K562 (cell line): ENCODE results near the gene FHDC1. TPM values are rescaled to one million over a fixed set of nuclear protein-coding genes. Genes with fewer than 3 reads are reported as not detected.
A peak's percentile ranks its signal among the peaks of the same experiment; 100 is the strongest.

Experiments
- ARID1B ChIP-seq: fragments of 450-650 bp; IDR thresholded peaks from 2 replicates; pipeline ENCODE4 v1.6.1; 2016; ENCODE audit warnings: antibody characterized with exemption, mild to moderate bottlenecking, inconsistent platforms
- ASH1L ChIP-seq: fragments of 450-650 bp; IDR thresholded peaks from 2 replicates; pipeline ENCODE4 v1.6.1; 2018; ENCODE audit warnings: borderline replicate concordance, mild to moderate bottlenecking, low read depth; ENCODE audit not compliant: partially characterized antibody
- BMI1 ChIP-seq: fragments of 150-350 bp; IDR thresholded peaks from 2 replicates; pipeline ENCODE4 v1.6.1; 2014; ENCODE audit warnings: low read length
- CBFA2T3 ChIP-seq: fragments of 450-650 bp; IDR thresholded peaks from 2 replicates; pipeline ENCODE4 v1.6.1; 2017
- ELF4 ChIP-seq: fragments of 450-650 bp; formaldehyde crosslinking; IDR thresholded peaks from 2 replicates; pipeline ENCODE4 v1.4.0; 2022; ENCODE audit warnings: missing genetic modification characterization
- HDAC8 ChIP-seq: fragments of 450-650 bp; IDR thresholded peaks from 2 replicates; pipeline ENCODE4 v1.6.1; 2016; ENCODE audit warnings: mild to moderate bottlenecking, missing genetic modification characterization, moderate library complexity, missing compliant biosample characterization
- JUND ChIP-seq, 2 experiments: IDR thresholded peaks; 2 replicates in 1 of 2; 3 replicates in 1 of 2; pipeline ENCODE4 v1.6.1; 2011; ENCODE audit warnings: borderline replicate concordance in 2 of 2, low read depth in 2 of 2, low read length in 2 of 2, improper control_type of control experiment in 1 of 2, missing biosample characterization in 1 of 2, missing genetic modification characterization in 1 of 2, missing genetic modification reagents in 1 of 2
- MEIS2 ChIP-seq: fragments of 450-650 bp; IDR thresholded peaks from 2 replicates; pipeline ENCODE4 v1.6.1; 2014; ENCODE audit warnings: mild to moderate bottlenecking; ENCODE audit not compliant: partially characterized antibody
- MYC ChIP-seq, 2 experiments: fragments of 250-450 bp in 1 of 2; sonication (Bioruptor Pico) in 1 of 2; IDR thresholded peaks; 2 replicates each; pipeline versions ENCODE4 v1.5.1 to v1.6.1; 2012 to 2021; ENCODE audit warnings: low read depth in 2 of 2, borderline replicate concordance in 1 of 2, improper control_type of control experiment in 1 of 2, low read length in 1 of 2, mild to moderate bottlenecking in 1 of 2, moderate library complexity in 1 of 2
- NR2C1 ChIP-seq, 2 experiments: fragments of 450-650 bp; IDR thresholded peaks; 2 replicates each; pipeline ENCODE4 v1.6.1; 2017; ENCODE audit warnings: mild to moderate bottlenecking in 2 of 2, antibody characterized with exemption in 1 of 2, inconsistent platforms in 1 of 2, missing compliant biosample characterization in 1 of 2, missing genetic modification characterization in 1 of 2
- POLR3G ChIP-seq: IDR thresholded peaks from 2 replicates; pipeline ENCODE4 v1.6.1; 2011; ENCODE audit not compliant: insufficient read length, insufficient replicate concordance; ENCODE audit errors: extremely low read depth
- RAD21 ChIP-seq, 2 experiments: fragments of 250-450 bp in 1 of 2; fragments of 450-650 bp in 1 of 2; sonication (Bioruptor Pico) in 1 of 2; formaldehyde crosslinking in 1 of 2; IDR thresholded peaks in 1 of 2; conservative IDR thresholded peaks in 1 of 2; 2 replicates each; pipeline versions ENCODE4 v1.4.0 to v1.8.0; 2020 to 2022; ENCODE audit warnings: mild to moderate bottlenecking in 2 of 2, moderate library complexity in 1 of 2
- SOX6 ChIP-seq: fragments of 450-650 bp; IDR thresholded peaks from 2 replicates; pipeline ENCODE4 v1.6.1; 2014; ENCODE audit warnings: mild to moderate bottlenecking
- TGIF2 ChIP-seq: sonication (generic); formaldehyde crosslinking; IDR thresholded peaks from 2 replicates; pipeline ENCODE4 v1.8.1; 2022; ENCODE audit warnings: mild to moderate bottlenecking, missing genetic modification reagents, moderate library complexity
- ZFP30 ChIP-seq: fragments of 250-450 bp; sonication (Bioruptor Pico); IDR thresholded peaks from 2 replicates; pipeline ENCODE4 v1.8.0; 2022; ENCODE audit warnings: moderate library complexity, mild to moderate bottlenecking, inconsistent platforms, borderline replicate concordance
- ZNF347 ChIP-seq: fragments of 450-650 bp; formaldehyde crosslinking; IDR thresholded peaks from 2 replicates; pipeline ENCODE4 v1.4.0; 2020; ENCODE audit warnings: low read depth, mild to moderate bottlenecking, moderate library complexity
- polyA plus RNA-seq, 8 experiments: library from polyadenylated mRNA; depleted of rRNA in 4 of 8; stranded (reverse) in 5 of 8; unstranded in 3 of 8; fragments of >200 nt; fragmentation: Nextera tagmentation in 2 of 8; fragmentation: Illumina TruSeq in 1 of 8; extraction: Ambion mirVana in 2 of 8; extraction: Trizol in 1 of 8; gene quantifications; 2 replicates each; pipeline versions ENCODE4 v1.2.1 to v1.2.3, GENCODE V29; 2011 to 2014; ENCODE audit warnings: inconsistent platforms in 1 of 8, missing spikeins in 1 of 8
- total RNA-seq, 7 experiments: library from RNA; depleted of rRNA in 6 of 7; stranded (reverse); fragments of >200 nt in 6 of 7; fragmentation: Illumina TruSeq in 2 of 7; extraction: Trizol in 2 of 7; gene quantifications; 2 replicates each; pipeline versions ENCODE4 v1.2.1 to v1.2.3, GENCODE V29; 2011 to 2021; ENCODE audit warnings: low replicate concordance in 1 of 7
- TF ChIP-seq, protein P1 (sequence below), 2 experiments: fragments of 450-650 bp; IDR thresholded peaks; 2 replicates each; pipeline ENCODE4 v1.6.1; 2016; ENCODE audit warnings: mild to moderate bottlenecking in 2 of 2, borderline replicate concordance in 1 of 2, low read depth in 1 of 2, moderate library complexity in 1 of 2

Gene FHDC1
- total and polyA plus RNA-seq, 9 of the 15 experiments (the other 6 are each of a cell fraction or from before 2014, with no cell fraction given), result 0.01 to 0.43 (median 0.07) TPM

DNA sequence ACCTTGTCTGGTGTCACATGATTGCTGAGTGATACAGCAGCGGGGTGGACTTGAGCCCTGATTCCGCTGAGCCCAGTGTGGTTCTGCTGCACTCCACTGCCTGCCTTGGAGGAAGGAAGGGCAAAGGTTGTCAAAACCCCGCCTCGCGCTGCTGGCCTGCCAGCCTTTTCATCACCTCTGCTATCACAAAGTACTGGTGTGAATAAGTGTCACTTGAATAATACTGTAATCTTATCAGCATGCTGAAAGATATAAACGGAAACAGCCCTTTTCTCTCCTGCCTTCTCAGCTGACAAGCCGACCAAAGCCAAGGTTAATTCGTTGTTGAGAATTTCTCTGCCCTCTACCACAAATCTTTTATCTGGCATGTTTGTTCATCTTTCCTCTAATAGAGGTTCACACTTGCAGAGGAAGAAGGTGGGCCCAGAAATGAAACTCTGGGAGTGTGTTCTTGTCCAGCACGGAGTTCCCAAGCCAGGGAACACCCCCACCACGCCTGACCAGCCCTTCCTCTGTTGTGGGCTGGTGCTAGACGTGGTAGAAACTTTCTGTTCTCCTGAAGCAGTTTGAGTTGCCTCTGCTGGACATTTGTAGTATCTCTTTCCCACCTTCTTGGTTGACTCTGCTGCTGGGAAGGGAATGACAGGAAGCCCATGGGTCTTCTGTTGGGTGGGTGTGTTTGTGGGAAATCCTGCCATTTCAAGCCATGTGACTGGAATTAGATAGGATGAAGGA, 21.5 kb downstream of the FHDC1 start (continued):
- TF ChIP-seq, protein P1, sequence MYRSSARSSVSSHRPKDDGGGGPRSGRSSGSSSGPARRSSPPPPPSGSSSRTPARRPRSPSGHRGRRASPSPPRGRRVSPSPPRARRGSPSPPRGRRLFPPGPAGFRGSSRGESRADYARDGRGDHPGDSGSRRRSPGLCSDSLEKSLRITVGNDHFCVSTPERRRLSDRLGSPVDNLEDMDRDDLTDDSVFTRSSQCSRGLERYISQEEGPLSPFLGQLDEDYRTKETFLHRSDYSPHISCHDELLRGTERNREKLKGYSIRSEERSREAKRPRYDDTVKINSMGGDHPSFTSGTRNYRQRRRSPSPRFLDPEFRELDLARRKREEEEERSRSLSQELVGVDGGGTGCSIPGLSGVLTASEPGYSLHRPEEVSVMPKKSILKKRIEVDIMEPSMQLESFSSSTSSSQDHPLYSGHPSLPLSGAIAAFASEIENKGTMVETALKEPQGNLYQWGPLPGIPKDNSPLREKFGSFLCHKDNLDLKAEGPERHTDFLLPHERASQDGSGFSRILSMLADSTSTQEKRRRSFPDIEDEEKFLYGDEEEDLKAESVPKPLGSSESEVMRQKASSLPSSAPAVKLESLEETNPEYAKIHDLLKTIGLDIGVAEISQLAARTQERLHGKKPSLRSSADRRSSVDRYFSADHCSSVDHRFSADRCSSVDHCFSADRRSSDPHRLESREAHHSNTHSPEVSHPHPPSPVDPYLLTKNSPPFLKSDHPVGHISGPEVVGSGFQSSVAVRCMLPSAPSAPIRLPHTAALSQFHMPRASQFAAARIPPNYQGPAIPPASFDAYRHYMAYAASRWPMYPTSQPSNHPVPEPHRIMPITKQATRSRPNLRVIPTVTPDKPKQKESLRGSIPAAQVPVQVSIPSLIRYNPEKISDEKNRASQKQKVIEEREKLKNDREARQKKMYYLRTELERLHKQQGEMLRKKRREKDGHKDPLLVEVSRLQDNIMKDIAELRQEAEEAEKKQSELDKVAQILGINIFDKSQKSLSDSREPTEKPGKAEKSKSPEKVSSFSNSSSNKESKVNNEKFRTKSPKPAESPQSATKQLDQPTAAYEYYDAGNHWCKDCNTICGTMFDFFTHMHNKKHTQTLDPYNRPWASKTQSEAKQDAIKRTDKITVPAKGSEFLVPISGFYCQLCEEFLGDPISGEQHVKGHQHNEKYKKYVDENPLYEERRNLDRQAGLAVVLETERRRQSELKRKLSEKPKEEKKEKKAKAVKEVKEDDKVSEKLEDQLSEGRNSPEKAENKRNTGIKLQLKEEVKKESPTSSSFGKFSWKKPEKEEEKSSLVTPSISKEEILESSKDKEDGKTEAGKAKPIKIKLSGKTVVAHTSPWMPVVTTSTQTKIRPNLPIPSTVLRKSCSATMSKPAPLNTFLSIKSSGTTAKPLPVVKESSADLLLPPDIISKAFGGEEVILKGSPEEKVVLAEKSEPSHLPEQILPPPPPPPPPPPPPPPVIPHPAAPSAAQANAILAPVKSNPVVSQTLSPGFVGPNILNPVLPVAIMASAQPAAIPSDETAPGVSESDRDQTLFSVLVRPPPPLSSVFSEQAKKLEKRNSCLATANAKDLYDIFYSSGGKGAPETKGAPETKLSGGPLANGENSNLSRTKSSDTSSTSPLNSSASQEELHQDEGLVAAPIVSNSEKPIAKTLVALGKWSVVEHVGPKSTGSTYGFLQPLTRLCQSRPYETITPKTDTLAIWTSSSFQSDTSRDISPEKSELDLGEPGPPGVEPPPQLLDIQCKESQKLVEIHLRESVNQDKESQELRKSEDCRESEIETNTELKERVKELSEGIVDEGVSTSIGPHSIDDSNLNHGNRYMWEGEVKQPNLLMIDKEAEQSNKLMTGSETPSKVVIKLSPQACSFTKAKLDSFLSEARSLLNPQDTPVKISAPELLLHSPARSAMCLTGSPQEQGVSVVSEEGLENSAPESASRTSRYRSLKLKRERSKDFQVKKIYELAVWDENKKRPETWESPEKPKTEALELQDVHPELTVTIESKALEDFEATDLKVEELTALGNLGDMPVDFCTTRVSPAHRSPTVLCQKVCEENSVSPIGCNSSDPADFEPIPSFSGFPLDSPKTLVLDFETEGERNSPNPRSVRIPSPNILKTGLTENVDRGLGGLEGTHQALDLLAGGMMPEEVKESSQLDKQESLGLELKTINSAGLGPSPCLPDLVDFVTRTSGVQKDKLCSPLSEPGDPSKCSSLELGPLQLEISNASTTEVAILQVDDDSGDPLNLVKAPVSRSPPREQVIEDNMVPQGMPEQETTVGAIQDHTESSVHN (IDR thresholded peaks at IDR 0.05; ENCODE audit: borderline replicate concordance in 1 of 2, low read depth in 1 of 2), result no peak
- TF ChIP-seq SOX6 (peak; percentile 32; the same call in 1 of the 2 replicates), BMI1 (0 out of 2 replicates have a peak, but pooled peaks have one; percentile 3), ZNF347 (no peak), ZFP30 (CRISPR knock-in tag) (no peak), ARID1B (peak; percentile 15; the same call in 1 of the 2 replicates), NR2C1 (IDR thresholded peaks at IDR 0.05) (no peak), NR2C1 (tag; IDR thresholded peaks at IDR 0.05) (peak; percentile 26; the same call in 1 of the 2 replicates), CBFA2T3 (peak; percentile 45; the same call in 1 of the 2 replicates), ASH1L (no peak), JUND (IDR thresholded peaks at IDR 0.05; ENCODE audit: borderline replicate concordance, low read depth, low read length) (no peak), JUND (tag; IDR thresholded peaks at IDR 0.05; ENCODE audit: borderline replicate concordance, low read depth, low read length) (no peak; the same call in 2 of the 3 replicates), TGIF2 (CRISPR knock-in tag) (no peak), ELF4 (no peak), RAD21 (CRISPR knock-in tag; conservative IDR thresholded peaks at IDR 0.05 in 1 of 2, IDR thresholded peaks at IDR 0.05 in 1 of 2) (peak in 1 of 2 experiments; percentile 9; a peak in 1 of 4 replicates), MYC (IDR thresholded peaks at IDR 0.05; ENCODE audit: low read depth, low read length) (no peak), MYC (CRISPR knock-in tag; IDR thresholded peaks at IDR 0.05; ENCODE audit: borderline replicate concordance, low read depth) (no peak), MEIS2 (peak; percentile 86), POLR3G (no peak), HDAC8 (tag) (no peak)
